ENCODE data around the gene REN.

- TF ChIP-seq EZH2 (IDR thresholded peaks at IDR 0.05; ENCODE audit: insufficient read depth, low read length) (no peak), CTCF (IDR thresholded peaks at IDR 0.05; ENCODE audit: insufficient read depth, low read depth, low read length) (no peak)
Observed at GRCh38 chr1:204199579-204199978, 33.4 kb upstream of the REN start.
